Fibroblast of skin of back (primary cell): ENCODE measurements around the gene SOX21. TPM values are rescaled to one million over a fixed set of nuclear protein-coding genes. Genes with fewer than 3 reads are reported as not detected.
"Not testable (repeated sequence)": the region's sequence is repeated elsewhere in the genome, so short reads cannot be mapped to it uniquely, and the experiment has no call there.

ENCODE experiments used
- DNase-seq: peaks from one replicate; pipeline ENCODE4 v3.0.0-alpha.2; 2013
- polyA plus RNA-seq, 2 experiments: library from polyadenylated mRNA; unstranded; fragments of 120-200 nt; gene quantifications; one replicate each; pipeline ENCODE4 v1.2.1, GENCODE V29; 2013; ENCODE audit not compliant: insufficient read length in 2 of 2

Gene SOX21
- not detected for polyA plus RNA-seq (2013, experiment 1 of 2; ENCODE audit: insufficient read length)
- polyA plus RNA-seq (2013, experiment 2 of 2; ENCODE audit: insufficient read length): not detected

GRCh38 chr13:94712287-94712811 is at the start of gene SOX21:
SOX21 (minus strand) TSS chr13:94712545; CDS start chr13:94712049, 496 bp downstream.
- DNase-seq: no peak

GRCh38 chr13:94761407-94761806 is 49.1 kb upstream of the SOX21 start:
- DNase-seq: no peak

- DNase-seq: no peak
These were observed 46.9 kb upstream of the SOX21 start for GRCh38 chr13:94759120-94759728.

GRCh38 chr13:94758436-94758960 is 46.2 kb upstream of the SOX21 start:
- no peak for DNase-seq

GRCh38 chr13:94753327-94753726 is 41.0 kb upstream of the SOX21 start:
- no peak for DNase-seq

GRCh38 chr13:94749162-94749561 is 36.8 kb upstream of the SOX21 start:
- no peak for DNase-seq

GRCh38 chr13:94739235-94739634 is 26.9 kb upstream of the SOX21 start:
- DNase-seq: no peak

- no peak for DNase-seq
These were observed 18.7 kb upstream of the SOX21 start for GRCh38 chr13:94731028-94731427.

- not testable (repeated sequence) for DNase-seq
These were observed 17.6 kb upstream of the SOX21 start for GRCh38 chr13:94729941-94730340.

- DNase-seq: no peak
These were observed 14.1 kb upstream of the SOX21 start for GRCh38 chr13:94726425-94726824.

GRCh38 chr13:94722609-94723345 is 10.4 kb upstream of the SOX21 start:
- DNase-seq: no peak

GRCh38 chr13:94718697-94719096 is 6.4 kb upstream of the SOX21 start:
- DNase-seq: not testable (repeated sequence)

GRCh38 chr13:94717916-94718315 is 5.6 kb upstream of the SOX21 start:
- DNase-seq: no peak

GRCh38 chr13:94716016-94716415 is 3.7 kb upstream of the SOX21 start:
- no peak for DNase-seq

- DNase-seq: no peak
These were observed 1.3 kb upstream of the SOX21 start for GRCh38 chr13:94713561-94714182.

- peak; percentile 52 for DNase-seq
These were observed 641 bp upstream of the SOX21 start for GRCh38 chr13:94712812-94713560.

GRCh38 chr13:94711561-94712286 is 621 bp downstream of the SOX21 start:
- peak; percentile 16 for DNase-seq

GRCh38 chr13:94710881-94711560 is 1.3 kb downstream of the SOX21 start:
- no peak for DNase-seq

- no peak for DNase-seq
These were observed 2.1 kb downstream of the SOX21 start for GRCh38 chr13:94710065-94710781.
